Measurements from ENCODE around the gene GRIN3B.
A peak's percentile ranks its signal among the peaks of the same experiment; 100 is the strongest.

GRIN3B gene

GRCh38 chr19:988081-988480, 12.1 kb upstream of the GRIN3B start:
- H3K4me3 ChIP-seq (ENCODE audit: low read depth, low read length) = no peak overlapping the region
- DNase-seq (ENCODE audit: low read depth) = no peak
- TF ChIP-seq, protein P1, sequence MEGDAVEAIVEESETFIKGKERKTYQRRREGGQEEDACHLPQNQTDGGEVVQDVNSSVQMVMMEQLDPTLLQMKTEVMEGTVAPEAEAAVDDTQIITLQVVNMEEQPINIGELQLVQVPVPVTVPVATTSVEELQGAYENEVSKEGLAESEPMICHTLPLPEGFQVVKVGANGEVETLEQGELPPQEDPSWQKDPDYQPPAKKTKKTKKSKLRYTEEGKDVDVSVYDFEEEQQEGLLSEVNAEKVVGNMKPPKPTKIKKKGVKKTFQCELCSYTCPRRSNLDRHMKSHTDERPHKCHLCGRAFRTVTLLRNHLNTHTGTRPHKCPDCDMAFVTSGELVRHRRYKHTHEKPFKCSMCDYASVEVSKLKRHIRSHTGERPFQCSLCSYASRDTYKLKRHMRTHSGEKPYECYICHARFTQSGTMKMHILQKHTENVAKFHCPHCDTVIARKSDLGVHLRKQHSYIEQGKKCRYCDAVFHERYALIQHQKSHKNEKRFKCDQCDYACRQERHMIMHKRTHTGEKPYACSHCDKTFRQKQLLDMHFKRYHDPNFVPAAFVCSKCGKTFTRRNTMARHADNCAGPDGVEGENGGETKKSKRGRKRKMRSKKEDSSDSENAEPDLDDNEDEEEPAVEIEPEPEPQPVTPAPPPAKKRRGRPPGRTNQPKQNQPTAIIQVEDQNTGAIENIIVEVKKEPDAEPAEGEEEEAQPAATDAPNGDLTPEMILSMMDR (IDR thresholded peaks at IDR 0.05; ENCODE audit: low read depth, low read length, missing control alignments) = no peak

DNA sequence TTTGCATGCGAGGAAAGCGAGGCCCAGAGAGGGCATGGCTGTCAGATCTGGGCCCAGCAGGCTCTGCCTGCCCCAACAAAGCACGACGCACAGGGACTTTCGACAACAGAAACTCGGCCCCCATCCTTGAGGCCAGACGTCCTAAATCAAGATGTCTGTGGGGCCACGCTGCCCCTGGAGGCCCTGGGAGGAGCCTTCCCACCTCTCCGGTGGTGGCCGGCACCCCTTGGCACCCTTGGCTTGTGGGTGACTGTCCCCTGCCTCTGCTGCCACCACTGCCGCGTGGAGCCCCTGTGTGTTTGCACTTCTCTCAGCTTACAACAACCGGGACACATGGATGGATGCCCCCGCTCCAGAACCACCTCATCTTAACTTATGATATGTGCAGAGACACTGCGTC, 11.7 kb upstream of the GRIN3B start:
- DNase-seq (ENCODE audit: low read depth) = no peak
- TF ChIP-seq, protein P1 (IDR thresholded peaks at IDR 0.05; ENCODE audit: low read depth, low read length, missing control alignments) = no peak
- H3K4me3 ChIP-seq (ENCODE audit: low read depth, low read length) = no peak overlapping the region

DNA sequence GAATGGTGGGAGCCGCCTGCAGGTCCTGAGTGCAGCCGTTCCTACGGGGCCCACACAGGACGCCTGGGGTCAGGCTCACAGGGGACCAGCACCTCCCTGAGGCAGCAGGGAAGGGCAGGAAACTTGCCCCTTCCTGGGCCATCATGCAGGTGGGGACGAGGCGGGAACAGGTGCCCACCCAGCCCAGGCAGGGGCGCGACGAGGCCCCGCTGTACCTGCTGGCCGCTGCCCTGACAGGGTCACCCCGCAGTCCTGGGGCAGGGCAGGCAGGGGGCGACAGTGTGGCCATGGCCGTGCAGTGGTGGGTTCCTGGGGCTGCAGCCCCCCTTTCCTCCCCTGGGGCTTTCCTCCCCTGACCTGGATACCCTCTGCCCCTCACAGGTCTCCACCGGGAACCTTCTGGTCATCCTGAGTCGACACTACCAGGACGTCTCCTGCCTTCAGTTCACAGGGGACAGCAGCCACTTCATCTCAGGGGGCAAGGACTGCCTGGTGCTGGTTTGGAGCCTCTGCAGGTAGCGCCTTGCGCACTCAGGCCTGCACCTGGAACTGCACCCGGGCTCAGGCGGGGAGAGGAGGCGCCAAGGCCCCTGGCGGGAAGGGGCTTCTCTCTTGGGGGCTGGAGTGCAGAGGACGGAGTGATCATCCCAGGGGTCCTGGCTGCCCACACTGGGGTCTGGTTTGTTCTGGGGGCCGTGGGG, 10.7 kb upstream of the GRIN3B start:
- no peak for DNase-seq (ENCODE audit: low read depth)
- TF ChIP-seq, protein P1 (IDR thresholded peaks at IDR 0.05; ENCODE audit: low read depth, low read length, missing control alignments) = peak; percentile 30
- no peak overlapping the region for H3K4me3 ChIP-seq (ENCODE audit: low read depth, low read length)

DNA sequence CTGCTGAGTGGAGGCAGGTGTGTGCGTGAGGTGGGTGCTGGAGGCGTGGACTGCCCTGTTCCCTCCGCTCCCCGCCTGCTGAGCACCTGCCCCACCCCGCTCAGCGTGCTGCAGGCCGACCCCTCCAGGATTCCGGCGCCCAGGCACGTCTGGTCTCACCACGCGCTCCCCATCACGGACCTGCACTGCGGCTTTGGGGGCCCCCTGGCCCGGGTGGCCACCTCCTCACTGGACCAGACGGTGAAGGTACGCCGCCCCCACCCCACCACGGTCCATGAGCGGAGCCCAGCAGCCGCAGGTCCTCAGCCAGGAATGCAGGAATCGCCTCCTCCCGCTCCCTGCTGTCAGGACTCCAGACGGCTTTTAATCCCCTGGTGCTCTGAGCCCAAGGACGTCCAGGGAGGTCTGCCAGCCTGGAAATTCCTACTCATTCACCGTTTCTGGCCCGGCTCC, 10.1 kb upstream of the GRIN3B start:
- no peak for DNase-seq (ENCODE audit: low read depth)
- H3K4me3 ChIP-seq (ENCODE audit: low read depth, low read length) = no peak overlapping the region
- TF ChIP-seq, protein P1 (IDR thresholded peaks at IDR 0.05; ENCODE audit: low read depth, low read length, missing control alignments) = no peak

DNA sequence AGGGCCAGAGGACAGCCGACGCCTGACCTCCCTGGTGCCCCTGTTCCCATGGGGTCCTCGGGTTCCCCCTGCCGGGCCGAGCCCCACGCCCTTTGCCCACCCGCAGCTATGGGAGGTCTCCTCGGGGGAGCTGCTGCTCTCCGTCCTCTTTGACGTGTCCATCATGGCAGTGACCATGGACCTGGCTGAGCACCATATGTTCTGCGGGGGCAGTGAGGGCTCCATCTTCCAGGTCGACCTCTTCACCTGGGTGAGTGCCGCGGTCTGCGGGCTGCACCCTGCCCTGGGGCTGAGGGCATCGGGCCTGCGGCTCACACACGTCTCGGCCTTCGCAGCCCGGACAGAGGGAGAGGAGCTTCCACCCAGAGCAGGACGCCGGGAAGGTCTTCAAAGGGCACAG, 9.5 kb upstream of the GRIN3B start:
- TF ChIP-seq, protein P1 (IDR thresholded peaks at IDR 0.05; ENCODE audit: low read depth, low read length, missing control alignments) = no peak
- DNase-seq (ENCODE audit: low read depth) = no peak
- no peak overlapping the region for H3K4me3 ChIP-seq (ENCODE audit: low read depth, low read length)

- TF ChIP-seq, protein P1 (IDR thresholded peaks at IDR 0.05; ENCODE audit: low read depth, low read length, missing control alignments) = no peak
- no peak for DNase-seq (ENCODE audit: low read depth)
- H3K4me3 ChIP-seq (ENCODE audit: low read depth, low read length) = no peak overlapping the region
Measured at GRCh38 chr19:991174-991931, 8.9 kb upstream of the GRIN3B start.
